GM10266 (cell line): ENCODE results near the gene WIPI1.

Experiments used
- DNase-seq: peaks from one replicate; pipeline ENCODE4 v3.0.0; 2012; ENCODE audit errors: extremely low spot score
- TF ChIP-seq, protein P1 (sequence below): IDR thresholded peaks from 2 replicates; pipeline ENCODE4 v1.5.1; 2012; ENCODE audit warnings: mild to moderate bottlenecking, low read depth; ENCODE audit not compliant: control insufficient read depth, insufficient read depth; ENCODE audit errors: missing control alignments

WIPI1 gene

DNA sequence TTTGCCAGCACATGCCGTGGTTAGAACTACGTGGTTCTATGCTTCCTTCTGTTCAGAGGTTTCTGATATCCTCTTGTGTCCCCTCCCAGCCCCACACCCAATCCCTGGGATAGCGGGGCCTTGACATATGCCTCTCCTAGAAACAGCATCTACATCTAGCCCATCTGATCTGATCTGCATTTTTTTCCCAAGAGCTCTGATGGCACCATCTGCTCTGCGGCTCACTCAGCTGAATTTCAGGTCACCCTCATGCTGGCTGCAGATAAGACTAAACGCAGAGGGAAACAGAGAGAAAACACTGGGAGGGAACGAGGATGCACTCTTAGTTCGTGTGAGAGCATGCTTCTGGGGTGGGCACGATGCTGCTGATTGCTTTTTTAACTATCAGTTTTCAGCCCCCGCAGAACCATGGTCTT is 10.7 kb downstream of the WIPI1 start:
- TF ChIP-seq, protein P1, sequence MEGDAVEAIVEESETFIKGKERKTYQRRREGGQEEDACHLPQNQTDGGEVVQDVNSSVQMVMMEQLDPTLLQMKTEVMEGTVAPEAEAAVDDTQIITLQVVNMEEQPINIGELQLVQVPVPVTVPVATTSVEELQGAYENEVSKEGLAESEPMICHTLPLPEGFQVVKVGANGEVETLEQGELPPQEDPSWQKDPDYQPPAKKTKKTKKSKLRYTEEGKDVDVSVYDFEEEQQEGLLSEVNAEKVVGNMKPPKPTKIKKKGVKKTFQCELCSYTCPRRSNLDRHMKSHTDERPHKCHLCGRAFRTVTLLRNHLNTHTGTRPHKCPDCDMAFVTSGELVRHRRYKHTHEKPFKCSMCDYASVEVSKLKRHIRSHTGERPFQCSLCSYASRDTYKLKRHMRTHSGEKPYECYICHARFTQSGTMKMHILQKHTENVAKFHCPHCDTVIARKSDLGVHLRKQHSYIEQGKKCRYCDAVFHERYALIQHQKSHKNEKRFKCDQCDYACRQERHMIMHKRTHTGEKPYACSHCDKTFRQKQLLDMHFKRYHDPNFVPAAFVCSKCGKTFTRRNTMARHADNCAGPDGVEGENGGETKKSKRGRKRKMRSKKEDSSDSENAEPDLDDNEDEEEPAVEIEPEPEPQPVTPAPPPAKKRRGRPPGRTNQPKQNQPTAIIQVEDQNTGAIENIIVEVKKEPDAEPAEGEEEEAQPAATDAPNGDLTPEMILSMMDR, result no peak
- DNase-seq, result no peak

DNA sequence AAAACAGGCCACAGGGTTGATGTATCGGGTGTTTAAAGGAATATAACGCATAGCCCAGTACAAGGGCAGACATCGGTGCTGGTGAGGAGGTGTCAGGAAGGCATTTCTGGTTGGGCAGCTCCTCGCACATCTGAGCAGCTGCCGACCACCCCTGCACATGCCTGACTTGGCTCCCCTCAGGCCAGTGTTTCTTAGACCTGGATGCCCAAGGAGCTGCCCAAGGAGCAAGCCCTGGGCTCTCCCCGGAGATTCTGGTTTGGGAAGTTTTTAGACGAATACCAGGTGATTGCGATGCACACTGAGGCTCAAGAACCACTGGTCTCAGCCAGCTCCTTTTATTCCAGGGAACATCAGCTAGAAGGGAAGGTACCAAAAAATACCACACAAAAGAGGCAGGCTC is 11.6 kb downstream of the WIPI1 start:
- no peak for DNase-seq
- TF ChIP-seq, protein P1, result no peak

DNA sequence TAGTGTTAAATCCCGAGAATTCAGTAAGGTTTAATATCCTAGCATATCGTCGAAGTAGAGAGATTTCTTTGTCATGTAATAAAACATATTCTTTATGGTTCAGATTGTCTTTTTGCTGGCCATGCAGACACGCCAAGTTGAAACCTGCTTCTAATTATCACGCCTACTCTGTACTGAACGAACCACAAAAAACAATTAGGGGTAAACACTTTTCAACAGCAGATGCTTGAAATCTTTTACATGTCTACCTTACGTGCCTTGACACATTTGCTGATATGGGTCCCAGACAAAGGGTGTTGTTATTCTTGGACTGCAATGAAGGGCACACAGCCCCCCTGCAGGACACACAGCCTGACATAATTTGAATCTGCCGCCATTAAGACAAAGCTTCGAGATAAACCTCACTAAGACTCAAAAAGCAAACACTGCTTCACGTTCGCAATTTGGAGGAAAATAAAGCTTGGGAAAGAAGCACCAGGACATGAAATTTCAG is 13.3 kb downstream of the WIPI1 start:
- TF ChIP-seq, protein P1, result no peak
- no peak for DNase-seq

DNA sequence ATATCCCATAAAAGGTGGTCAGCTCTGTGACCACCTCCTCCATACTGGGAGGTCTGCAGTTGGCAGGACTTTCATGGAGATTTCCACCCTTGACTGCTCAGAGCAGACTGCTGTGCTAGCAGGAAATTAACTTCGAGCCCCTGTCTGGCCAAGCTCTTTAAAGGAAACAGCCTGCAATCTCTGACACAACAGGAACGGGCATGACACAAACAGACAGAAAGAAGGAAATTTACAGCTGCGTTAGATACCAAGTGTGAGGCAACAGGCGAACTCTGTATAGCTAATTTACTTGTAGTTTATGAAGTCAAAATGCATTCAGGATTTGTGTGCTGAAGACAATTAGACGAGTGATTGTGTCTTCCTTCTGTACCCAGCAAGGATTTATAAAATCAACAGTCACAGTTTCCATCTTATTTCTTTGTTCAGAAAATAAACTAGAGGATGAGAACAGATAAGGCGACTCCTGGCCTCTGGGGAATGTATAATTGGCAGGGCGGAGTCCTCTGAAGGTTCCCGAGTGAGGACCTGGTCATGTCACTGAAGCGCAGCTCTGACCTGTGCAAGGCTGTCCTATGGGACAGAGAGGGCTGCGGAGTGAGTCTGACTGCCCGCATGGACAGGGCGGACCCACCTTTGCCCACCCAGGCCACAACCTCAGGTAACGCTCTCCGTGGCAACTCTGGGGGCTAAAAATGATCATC is 16.1 kb downstream of the WIPI1 start:
- no peak for DNase-seq
- TF ChIP-seq, protein P1, result no peak

DNA sequence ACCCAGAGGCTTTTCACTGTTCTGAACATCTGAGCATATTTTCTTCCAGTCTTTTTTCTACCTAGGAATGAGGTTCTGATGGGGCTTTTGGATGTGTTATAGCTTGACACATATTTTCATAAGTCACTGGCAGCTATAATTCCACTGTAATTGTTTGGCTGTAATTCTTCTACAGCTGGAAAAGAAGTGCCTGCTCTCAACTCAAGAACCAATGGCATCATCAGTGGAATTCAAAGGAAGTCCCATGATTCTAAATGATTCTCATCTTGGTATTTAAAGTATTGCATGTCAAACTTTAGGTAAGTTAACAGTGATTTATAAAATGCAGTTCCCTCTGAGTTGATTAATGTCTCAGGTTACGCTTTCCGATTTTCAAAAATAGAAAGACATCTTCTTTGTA is 16.8 kb downstream of the WIPI1 start:
- no peak for DNase-seq
- TF ChIP-seq, protein P1, result no peak

DNA sequence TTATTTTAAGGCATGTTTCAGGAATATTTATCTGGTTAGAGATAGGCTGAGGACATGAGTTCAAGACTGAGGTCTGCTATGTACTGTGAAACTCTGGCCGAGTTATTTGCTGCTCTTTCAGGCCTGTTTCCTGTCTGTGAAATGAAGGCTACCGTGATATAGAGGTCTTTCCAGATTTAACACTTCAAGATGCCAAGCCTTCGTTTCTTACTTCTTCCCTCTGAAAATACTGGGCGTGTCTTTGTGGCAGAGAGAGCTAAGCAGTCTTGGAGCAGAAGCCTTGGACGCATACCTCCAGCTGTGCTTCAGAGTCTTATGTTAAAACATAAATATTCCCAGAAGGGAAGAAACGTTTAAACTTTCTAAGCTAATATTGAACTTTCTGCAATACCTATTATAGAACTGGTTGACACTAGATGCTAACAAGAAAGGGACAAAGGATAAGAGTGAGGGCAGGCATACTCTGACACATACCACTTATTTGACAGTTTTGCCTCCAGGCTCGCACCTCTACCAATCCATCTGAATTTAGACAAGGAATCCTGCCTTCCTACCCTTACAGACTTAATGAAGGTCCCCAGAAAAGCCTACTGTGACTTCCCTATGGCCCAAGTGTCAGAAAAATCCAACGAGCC is 17.5 kb downstream of the WIPI1 start:
- DNase-seq, result no peak
- TF ChIP-seq, protein P1, result no peak
